Liver (tissue), 3 donors: ENCODE results near the gene PIN1.

Experiments
- ATF3 ChIP-seq: IDR thresholded peaks from 2 replicates; pipeline ENCODE4 v1.6.1; 2016; ENCODE audit warnings: antibody characterized with exemption
- CTCF ChIP-seq: fragments of 150-350 bp; IDR thresholded peaks from 2 replicates; pipeline ENCODE4 v1.5.1; 2017; ENCODE audit warnings: improper control_type of control experiment, low read depth, low read length; ENCODE audit not compliant: missing input control
- GABPA ChIP-seq, 2 donors: IDR thresholded peaks in 1 of 2; conservative IDR thresholded peaks in 1 of 2; 2 replicates each; pipeline ENCODE4 v1.6.1; 2016; ENCODE audit warnings: antibody characterized with exemption in 2 of 2, mild to moderate bottlenecking in 1 of 2, moderate library complexity in 1 of 2
- HNF4A ChIP-seq, 2 donors: conservative IDR thresholded peaks; 2 replicates each; pipeline ENCODE4 v1.6.1; 2016; ENCODE audit warnings: antibody characterized with exemption in 2 of 2, mild to moderate bottlenecking in 2 of 2
- JUND ChIP-seq, 2 donors: IDR thresholded peaks; 2 replicates each; pipeline ENCODE4 v1.6.1; 2016; ENCODE audit warnings: antibody characterized with exemption in 2 of 2
- MAX ChIP-seq: IDR thresholded peaks from 2 replicates; pipeline ENCODE4 v1.6.1; 2016; ENCODE audit warnings: antibody characterized with exemption
- RAD21 ChIP-seq, 2 donors: IDR thresholded peaks; 2 replicates each; pipeline ENCODE4 v1.6.1; 2016; ENCODE audit warnings: antibody characterized with exemption in 2 of 2, mild to moderate bottlenecking in 2 of 2
- REST ChIP-seq: IDR thresholded peaks from 2 replicates; pipeline ENCODE4 v1.6.1; 2016; ENCODE audit warnings: antibody characterized with exemption, mild to moderate bottlenecking
- TAF1 ChIP-seq: conservative IDR thresholded peaks from 2 replicates; pipeline ENCODE4 v1.6.1; 2016; ENCODE audit warnings: antibody characterized with exemption, mild to moderate bottlenecking
- YY1 ChIP-seq: IDR thresholded peaks from 2 replicates; pipeline ENCODE4 v1.6.1; 2016; ENCODE audit warnings: antibody characterized with exemption, mild to moderate bottlenecking
- ZBTB33 ChIP-seq: IDR thresholded peaks from 2 replicates; pipeline ENCODE4 v1.6.1; 2016; ENCODE audit warnings: antibody characterized with exemption
- donor health status: healthy.
- donor health status: healthy.

- TF ChIP-seq RAD21 (IDR thresholded peaks at IDR 0.05) = no peak
- no peak for TF ChIP-seq JUND (IDR thresholded peaks at IDR 0.05)
- TF ChIP-seq CTCF = no peak
- no peak for TF ChIP-seq TAF1
- TF ChIP-seq YY1 = no peak
- TF ChIP-seq GABPA (IDR thresholded peaks at IDR 0.05 in 1 of 2, conservative IDR thresholded peaks at IDR 0.05 in 1 of 2) = no peak
- TF ChIP-seq ZBTB33 = no peak
- no peak for TF ChIP-seq REST
- TF ChIP-seq MAX = no peak
- no peak for TF ChIP-seq HNF4A (conservative IDR thresholded peaks at IDR 0.05)
- no peak for TF ChIP-seq ATF3
Observed at GRCh38 chr19:9823816-9824215, 11.3 kb upstream of the PIN1 start.
